GM19372 (cell line): Measurements from ENCODE around the gene NEU4.
"Not testable (repeated sequence)": the region's sequence is repeated elsewhere in the genome, so short reads cannot be mapped to it uniquely, and the experiment has no call there.

Experiments used
- ATAC-seq: cut with Tn5 transposase; IDR thresholded peaks from one replicate; pipeline ENCODE4 v1.9.1; 2021; ENCODE audit warnings: mild to moderate bottlenecking, low read depth, moderate library complexity; ENCODE audit not compliant: unreplicated experiment

Gene NEU4

DNA sequence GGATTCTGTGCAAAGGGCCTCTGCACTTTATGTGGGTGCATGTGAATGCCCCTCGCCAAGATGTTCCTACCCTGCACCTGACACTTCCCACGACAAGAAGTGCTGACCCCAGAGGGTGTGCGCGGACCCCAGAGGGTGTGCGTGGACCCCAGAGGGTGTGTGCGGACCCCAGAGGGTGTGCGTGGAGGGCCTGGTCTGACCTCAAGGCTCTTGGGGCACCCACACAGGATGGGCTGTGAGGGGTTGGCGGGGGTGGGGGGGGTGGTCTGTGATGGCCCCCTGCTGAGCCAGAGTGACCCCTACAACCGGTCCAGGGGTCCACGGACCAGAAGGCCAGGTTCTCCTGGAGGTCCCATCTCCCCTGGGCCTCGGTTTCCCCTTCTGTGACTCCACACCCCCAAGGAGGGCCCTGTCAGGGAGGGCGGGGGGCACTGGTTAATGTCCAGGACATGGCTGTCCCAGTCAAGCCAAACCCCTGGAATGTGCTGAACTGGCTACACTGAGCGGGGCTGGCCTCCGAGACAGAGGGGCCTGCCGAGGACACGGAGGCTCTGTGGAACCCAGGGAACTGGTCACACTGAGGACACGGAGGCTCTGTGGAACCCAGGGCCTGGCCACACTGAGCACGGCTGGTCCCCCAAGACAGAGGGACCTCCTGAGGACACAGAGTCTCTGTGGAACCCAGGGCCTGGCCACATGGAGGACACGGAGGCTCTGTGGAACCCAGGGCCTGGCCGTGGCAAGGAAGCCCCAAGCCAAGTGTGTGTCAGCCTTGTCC is 3.1 kb downstream of the NEU4 start:
- ATAC-seq, result no peak

DNA sequence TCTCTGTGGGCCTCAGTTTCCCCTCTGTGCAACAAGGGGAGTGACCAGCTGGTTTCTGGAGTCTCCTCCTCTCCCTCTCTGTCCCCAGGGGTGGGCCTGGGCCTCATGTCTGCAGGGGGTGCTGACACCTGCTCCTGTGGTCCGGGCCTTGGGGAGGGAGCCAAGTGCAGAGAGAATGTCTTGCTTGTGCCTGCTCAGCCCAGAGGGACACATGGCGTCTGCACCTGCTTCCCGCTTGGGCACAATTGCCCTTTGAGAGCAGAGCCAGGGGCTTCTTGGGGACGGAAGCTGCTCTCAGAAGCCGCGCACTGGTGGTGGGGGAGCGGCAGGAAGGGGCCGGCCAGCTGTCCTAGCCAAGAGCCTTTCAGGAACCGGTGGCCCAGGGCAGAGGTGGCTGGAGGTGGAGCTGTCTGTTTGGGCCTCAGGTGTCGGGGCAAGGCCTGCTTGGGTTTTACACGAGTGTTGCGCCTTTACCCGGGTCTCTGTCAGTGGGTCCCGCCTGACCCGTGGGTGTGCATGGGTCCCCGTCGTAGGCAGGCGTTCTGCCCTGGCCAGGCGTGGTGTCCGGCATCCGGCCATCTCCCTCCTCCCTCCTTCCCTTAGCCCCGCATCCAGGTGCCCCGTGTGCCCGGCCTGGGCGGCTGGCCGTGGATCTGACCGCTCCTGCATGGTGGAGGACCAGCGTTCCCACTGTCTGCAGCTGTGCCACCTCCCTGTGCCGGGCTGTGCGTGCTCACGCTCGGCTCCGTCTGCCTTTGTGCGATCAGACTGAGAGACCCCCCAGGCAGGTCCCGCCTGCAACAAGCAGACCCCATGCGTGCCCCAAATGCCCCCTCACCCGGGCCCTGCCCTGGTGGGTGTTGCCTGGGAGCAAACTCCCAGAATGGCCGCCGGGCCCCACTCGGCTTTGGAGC is 4.0 kb downstream of the NEU4 start:
- no peak for ATAC-seq

DNA sequence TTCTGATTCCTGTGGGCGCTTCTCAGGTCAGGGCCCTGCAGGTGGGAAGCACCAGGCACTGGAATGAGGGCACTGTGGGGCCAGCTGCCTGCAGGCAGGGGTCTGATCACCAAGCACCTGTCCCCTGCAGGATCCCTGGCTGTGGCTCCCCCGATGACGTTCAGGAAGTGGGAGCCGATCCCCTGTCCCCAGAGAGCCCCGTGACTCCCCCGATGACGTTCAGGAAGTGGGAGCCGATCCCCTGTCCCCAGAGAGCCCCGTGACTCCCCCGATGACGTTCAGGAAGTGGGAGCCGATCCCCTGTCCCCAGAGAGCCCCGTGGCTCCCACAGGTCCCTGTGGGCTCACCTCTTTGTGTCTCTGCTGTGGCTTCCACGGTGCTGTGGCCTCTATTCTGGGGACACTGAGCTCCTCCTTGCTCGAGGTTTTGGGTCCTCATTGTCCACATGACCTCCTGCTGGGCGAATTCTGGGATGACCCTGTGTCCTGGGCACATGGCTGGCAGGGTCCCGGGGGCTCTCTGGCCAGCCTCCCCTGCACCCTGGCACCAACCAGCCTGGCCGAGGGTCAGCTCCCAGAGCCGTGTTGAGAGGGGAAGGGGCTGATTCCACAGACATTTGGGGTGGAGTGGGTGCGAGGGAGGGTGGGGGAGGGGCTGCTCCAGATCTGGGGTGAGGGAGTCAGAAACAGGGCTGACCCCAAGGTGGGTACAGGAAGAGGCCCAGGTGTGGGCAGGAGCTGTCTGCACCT is 4.8 kb downstream of the NEU4 start:
- no peak for ATAC-seq

DNA sequence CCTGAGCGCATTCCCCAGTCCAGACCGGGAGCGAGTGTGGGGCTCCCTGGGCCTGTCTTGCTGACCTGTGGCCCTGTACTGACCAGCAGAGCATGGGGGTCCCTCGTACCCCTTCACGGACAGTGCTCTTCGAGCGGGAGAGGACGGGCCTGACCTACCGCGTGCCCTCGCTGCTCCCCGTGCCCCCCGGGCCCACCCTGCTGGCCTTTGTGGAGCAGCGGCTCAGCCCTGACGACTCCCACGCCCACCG is 5.3 kb downstream of the NEU4 start:
- ATAC-seq, result no peak

DNA sequence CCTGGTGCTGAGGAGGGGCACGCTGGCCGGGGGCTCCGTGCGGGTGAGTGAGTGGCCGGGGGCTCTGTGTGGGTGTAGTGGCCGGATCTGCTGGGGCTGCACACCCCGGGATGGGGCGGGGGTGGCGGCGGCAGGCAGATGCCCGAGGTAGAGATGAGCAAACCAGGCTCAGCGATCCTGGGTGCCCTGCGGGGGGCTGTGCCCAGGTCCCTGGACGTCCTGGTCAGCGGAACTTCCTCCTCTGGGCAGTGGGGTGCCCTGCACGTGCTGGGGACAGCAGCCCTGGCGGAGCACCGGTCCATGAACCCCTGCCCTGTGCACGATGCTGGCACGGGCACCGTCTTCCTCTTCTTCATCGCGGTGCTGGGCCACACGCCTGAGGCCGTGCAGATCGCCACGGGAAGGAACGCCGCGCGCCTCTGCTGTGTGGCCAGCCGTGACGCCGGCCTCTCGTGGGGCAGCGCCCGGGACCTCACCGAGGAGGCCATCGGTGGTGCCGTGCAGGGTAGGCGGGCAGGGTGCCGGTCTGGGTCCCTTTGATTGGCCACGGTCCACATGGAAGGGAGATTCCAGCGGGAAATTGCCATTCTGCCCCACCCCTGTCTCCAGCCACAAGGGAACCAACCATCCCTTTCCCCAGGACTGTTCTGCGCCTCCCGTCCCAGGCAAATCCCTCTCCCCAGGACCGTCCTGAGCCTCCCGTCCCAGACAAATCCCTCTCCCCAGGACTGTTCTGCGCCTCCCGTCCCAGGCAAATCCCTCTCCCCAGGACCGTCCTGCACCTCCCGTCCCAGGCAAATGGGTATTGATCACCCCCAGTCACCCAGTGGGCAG is 5.9 kb downstream of the NEU4 start:
- ATAC-seq, result no peak

DNA sequence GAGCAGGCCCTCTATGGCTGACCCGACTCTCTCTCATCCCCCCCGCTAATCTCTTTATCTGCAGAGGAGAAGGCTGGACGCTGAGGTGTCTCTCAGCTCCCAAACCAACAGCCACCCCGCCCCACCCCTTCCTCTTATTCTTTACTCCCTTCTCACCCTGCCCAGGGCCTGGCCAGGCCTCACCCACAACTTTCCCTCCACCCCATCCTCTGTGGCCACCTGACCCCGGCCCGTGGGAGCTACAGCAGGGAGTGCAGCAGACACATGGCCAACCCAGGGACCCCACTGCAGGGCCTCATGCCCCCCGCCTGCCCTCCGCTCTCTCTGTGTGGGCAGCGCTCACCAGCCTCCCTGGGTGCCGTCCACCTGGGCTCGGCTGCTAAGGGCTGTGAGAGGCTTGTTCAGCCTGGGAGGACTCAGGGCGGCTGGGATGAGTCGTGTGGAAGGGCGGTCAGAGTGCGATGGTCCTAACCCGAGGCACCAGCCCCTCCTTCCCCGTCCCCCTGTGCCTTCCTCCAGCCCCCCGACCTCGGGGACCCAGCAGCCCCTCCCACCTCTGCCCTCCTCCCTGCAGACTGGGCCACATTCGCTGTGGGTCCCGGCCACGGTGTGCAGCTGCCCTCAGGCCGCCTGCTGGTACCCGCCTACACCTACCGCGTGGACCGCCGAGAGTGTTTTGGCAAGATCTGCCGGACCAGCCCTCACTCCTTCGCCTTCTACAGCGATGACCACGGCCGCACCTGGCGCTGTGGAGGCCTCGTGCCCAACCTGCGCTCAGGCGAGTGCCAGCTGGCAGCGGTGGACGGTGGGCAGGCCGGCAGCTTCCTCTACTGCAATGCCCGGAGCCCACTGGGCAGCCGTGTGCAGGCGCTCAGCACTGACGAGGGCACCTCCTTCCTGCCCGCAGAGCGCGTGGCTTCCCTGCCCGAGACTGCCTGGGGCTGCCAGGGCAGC is 6.8 kb downstream of the NEU4 start:
- no peak for ATAC-seq

DNA sequence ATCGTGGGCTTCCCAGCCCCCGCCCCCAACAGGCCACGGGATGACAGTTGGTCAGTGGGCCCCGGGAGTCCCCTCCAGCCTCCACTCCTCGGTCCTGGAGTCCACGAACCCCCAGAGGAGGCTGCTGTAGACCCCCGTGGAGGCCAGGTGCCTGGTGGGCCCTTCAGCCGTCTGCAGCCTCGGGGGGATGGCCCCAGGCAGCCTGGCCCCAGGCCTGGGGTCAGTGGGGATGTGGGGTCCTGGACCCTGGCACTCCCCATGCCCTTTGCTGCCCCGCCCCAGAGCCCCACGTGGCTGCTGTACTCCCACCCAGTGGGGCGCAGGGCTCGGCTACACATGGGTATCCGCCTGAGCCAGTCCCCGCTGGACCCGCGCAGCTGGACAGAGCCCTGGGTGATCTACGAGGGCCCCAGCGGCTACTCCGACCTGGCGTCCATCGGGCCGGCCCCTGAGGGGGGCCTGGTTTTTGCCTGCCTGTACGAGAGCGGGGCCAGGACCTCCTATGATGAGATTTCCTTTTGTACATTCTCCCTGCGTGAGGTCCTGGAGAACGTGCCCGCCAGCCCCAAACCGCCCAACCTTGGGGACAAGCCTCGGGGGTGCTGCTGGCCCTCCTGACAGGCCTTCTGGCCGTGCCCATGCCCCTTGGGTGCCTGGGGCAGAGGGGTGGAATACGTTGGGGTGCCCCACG is 7.6 kb downstream of the NEU4 start:
- ATAC-seq, result no peak

DNA sequence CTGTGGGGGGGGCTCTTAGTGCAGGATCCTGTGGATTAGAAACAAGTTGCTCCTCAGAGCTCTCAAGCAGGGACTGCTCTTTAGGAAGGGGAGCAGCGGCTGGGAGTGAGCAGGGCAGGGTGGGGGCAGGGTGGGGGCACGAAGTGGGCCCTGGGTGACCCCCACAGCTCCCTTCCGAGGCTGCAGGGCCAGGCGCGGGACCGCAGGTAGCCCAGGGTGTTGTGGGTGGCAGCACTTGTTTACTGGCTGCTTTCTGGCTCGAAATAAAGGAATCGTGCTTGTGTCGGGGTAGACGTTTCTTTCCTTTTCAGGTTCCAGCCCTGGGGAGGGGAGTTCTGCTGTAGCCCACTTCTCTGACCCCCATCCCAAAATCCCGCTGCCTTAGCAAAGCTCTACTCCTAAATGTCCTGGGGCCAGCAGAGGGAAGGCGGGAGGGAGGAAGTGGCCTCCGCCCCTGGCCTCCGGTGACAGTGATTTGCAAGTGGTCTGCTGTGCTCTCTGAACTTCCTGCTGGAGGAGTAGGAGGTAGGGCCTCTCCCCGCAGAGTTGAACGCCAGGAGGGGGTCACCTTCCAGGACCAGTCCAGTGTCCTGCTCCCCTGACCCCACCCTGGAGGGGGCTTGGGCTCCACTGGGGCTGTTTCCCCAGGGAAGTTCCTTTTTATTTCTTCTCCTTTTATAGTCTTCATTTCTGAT is 8.3 kb downstream of the NEU4 start:
- no peak for ATAC-seq

DNA sequence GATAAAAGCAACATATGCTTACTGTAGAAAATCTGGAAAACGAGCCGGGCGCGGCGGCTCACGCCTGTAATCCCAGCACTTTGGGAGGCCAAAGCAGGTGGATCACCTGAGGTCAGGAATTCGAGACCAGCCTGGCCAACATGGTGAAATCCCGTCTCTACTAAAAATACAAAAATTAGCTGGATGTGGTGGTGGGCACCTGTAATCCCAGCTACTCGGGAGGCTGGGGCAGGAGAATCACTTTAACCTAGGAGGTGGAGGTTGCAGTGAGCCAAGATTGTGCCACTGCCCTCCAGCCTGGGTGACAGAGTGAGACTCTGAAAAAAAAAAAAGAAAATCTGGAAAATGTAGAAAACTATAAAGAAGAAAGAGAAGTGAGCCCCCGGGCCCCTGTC is 8.8 kb downstream of the NEU4 start:
- not testable (repeated sequence) for ATAC-seq

DNA sequence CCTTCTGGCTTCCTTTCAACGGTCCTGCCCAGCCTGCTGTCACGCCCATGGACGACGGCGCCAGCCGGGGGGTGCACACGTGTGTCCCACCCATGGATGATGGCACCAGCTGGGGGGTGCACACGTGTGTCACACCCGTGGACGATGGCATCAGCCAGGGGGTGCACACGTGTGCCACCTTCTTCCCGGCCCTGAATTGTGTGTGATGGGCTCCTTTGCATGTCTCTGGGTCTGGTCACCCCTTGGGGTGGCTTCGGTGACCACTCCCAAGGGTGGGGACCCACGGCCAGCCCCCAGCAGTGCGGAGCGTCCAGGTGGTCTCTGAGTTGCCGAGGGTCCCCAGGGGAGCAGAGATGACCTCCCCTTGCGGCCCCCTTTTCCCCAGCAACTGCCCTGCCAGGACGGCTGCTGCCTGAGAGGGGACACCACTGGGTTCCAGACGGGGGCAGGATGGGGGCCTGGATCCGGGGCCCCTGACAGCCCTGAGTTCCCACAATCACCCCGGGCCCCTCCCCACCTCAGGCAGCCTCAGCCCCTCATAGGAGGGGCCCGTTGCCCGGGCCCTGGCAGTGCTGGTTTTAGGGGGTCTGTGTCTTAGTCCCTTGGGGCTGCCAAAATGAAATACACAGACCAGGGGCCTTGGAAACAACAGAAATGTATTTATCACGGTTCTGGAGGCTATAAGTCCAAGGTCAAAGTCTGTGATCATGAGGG is 9.4 kb downstream of the NEU4 start:
- ATAC-seq, result no peak

DNA sequence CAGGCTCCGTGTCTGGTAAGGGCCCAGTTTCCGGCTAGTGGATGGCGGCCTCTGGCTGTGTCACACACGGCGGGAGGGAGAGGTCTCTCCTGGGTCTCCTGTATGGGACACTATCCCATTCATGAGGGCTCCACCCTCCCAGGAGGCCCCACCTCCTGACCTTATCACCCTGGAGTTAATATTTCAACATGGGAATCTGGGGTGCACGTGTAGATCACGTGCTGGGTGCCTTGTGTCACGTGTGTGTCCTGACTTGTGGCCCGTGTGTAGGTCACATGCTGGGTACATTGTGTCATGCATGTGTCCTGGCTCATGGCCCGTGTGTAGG is 9.9 kb downstream of the NEU4 start:
- no peak for ATAC-seq

DNA sequence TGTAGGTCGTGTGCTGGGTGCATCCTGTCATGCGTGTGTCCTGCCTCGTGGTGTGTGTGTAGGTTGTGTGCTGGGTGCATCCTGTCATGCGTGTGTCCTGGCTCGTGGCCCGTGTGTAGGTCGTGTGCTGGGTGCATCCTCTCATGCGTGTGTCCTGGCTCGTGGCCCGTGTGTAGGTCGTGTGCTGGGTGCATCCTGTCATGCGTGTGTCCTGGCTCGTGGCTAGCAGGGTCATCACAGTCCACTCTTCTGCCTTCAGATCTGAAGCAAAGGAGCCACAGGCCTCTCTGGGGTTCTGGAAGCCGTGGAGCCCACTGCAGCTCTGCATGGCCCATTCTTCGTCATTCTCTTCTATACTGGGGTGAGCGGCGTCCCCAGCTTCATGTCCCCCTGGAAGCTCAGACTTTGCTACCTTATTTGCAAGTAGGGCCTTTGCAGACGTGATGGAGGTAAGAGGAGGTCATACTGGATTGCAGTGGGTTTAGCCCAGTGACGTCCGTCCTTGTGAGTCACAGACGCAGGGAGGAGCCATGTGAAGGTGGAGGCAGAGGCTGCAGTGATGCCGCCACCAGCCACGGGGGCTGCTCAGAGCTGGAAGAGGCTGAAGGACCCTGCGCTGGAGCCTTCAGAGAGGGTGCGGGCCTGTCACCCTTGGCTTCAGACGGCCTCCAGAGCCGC is 11.1 kb downstream of the NEU4 start:
- ATAC-seq, result not testable (repeated sequence)

DNA sequence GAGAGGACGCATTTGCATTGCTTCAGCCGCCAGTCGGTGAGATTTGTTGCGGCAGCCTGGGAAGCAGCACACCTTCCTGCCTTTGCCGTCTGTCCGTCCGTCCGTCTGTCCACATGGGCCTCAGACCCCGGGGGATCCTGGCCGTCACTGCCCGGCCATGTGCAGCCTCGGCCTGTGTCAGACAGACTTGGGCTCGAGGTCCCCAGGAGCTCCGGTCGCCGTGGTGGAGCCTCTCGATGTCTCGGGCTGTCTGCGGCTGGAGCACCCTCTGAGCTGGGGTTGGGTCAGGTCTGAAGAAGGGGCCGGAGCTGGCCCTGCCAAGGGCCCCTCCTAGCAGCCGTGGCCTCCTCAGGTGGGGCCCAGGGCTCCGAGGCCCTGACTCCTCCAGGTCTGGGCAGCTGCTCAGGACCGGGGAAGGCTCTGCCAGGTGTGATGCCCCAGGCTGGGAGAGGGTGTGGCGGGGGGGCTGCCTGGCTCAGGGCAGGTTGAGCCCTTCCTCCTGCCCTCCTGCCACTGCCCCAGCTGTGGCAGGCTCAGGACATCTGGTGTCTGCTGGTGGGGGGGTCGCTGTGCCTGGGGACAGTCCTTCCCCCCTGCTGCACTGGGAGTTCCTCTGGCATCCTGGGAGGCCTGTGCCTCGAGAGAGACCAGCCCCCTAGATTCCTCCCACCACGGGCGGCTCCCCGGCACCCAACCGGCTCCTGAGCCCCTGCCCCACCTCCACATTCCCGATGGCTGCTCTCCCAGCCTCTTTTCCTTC is 11.8 kb downstream of the NEU4 start:
- no peak for ATAC-seq

DNA sequence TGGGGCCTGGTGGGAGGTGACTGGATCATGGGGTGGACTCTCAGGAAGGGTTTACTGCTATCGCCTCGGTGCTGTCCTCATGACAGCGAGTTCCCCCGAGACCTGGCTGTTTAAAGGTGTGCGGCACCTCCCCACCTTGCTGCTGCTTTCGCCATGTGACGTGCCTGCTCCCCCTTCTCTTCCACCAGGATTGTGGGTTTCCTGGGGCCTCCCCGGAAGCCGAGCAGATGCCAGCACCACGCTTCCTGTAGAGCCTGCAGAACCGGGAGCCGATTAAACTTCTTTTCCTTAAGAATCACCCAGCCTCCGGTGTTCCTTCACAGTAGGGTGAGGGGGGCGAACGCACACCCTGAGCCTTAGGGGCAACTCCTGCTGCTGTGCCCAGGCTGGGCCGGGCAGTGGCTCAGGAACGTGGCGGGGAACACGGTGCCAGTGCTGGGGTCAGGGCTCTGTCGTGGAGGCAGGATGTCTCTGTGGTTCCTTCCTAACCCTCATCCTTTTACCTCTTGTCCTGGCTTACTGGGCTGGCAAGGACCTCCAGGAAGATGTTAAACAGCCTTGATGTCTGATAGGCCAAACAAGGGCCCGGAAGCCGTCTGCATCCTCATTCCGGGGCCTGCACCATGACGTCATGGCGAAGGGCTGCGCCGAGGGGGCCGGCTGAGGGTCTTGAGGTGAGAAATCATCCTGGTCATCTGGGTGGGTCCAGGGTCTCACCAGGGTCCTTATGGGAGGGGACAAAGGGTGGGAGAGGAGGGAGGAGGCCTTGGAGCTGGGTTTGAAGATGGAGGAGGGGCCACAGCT is 12.7 kb downstream of the NEU4 start:
- ATAC-seq, result no peak

DNA sequence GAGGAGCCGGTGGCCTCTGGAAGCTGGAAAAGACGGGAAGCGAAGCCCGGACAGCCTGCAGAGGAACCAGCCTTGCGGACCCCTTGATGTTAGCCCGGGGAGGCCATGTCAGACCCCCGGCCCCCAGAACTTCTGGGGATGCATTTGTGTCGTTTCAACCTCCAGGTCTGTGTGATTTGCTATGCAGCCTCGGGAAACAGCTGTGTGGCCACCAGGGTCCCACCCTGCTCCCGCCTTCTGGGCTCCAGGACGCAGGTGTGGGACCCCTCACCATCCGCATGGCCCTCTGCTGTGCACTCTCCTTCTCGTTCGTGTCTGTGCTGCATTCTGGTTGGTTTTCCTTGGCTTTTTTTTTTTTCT is 13.3 kb downstream of the NEU4 start:
- ATAC-seq, result no peak
